Endothelial cell of umbilical vein (primary cell): ENCODE results near the gene PCP2. TPM values are rescaled to one million over a fixed set of nuclear protein-coding genes. Genes with fewer than 3 reads are reported as not detected.

Experiments
- BruUV-seq: library from RNA; stranded (reverse); fragments of 400-500 nt; replicated peaks from 2 replicates; lab custom pipeline; 2021; lab: Mats Ljungman, UMichigan
- CTCF ChIA-PET: fragments of 300-600, 350-600 bp; sonication (Branson Sonifier 250); formaldehyde crosslinking; loops from one replicate; lab custom pipeline; 2021; ENCODE audit warnings: antibody characterized with exemption, inconsistent platforms; lab: Charles Lee
- POLR2A ChIA-PET: fragments of 300-600, 350-600 bp; sonication (Branson Sonifier 250); formaldehyde crosslinking; loops from one replicate; lab custom pipeline; 2021; ENCODE audit warnings: antibody characterized with exemption, inconsistent platforms; lab: Charles Lee
- DNase-seq: peaks from one replicate; pipeline ENCODE4 v3.0.0-alpha.2; 2011; ENCODE audit warnings: low read depth, low spot score
- FAIRE-seq: peaks from 2 replicates; lab custom pipeline; 2011; peaks lifted over from hg19 to GRCh38; lab: Jason Lieb, UNC
- H2AFZ ChIP-seq: 2 replicates; pipeline ENCODE4 v1.6.0; 2012; ENCODE audit warnings: low read depth, low read length, control low read depth, inconsistent platforms
- H3K27ac ChIP-seq: 2 replicates; pipeline ENCODE4 v1.5.1; 2011; ENCODE audit warnings: low read depth, mild to moderate bottlenecking, control low read depth, low read length, moderate library complexity; ENCODE audit not compliant: insufficient read depth
- H3K27me3 ChIP-seq, 2 experiments: 2 replicates each; pipeline versions ENCODE4 v1.6.0 to v1.6.1; 2011; ENCODE audit warnings: low read length in 2 of 2, mixed read lengths in 1 of 2; ENCODE audit not compliant: control insufficient read depth in 2 of 2, insufficient read depth in 2 of 2
- H3K36me3 ChIP-seq, 2 experiments: 2 replicates in 1 of 2; 3 replicates in 1 of 2; pipeline ENCODE4 v1.5.1; 2011; ENCODE audit warnings: low read length in 2 of 2, mild to moderate bottlenecking in 1 of 2, moderate library complexity in 1 of 2; ENCODE audit not compliant: control insufficient read depth in 2 of 2, insufficient read depth in 2 of 2; ENCODE audit errors: extremely low read depth in 1 of 2
- H3K4me1 ChIP-seq: 3 replicates; pipeline ENCODE4 v1.5.1; 2011; ENCODE audit warnings: mild to moderate bottlenecking, low read length; ENCODE audit not compliant: control insufficient read depth, insufficient read depth; ENCODE audit errors: extremely low read depth
- H3K4me2 ChIP-seq: 2 replicates; pipeline ENCODE4 v1.6.1; 2011; ENCODE audit warnings: low read length, control low read depth, mixed read lengths; ENCODE audit not compliant: insufficient read depth
- H3K4me3 ChIP-seq, 3 experiments: fragments of 200-600 bp in 1 of 3; sonication (generic), shearing (Covaris generic) in 1 of 3; replicated peaks in 1 of 3; 2 replicates each; pipeline ENCODE4 v1.5.1; 2011 to 2016; ENCODE audit warnings: control low read depth in 3 of 3, low read length in 3 of 3, mild to moderate bottlenecking in 2 of 3, inconsistent platforms in 1 of 3, low read depth in 1 of 3, moderate library complexity in 1 of 3; ENCODE audit not compliant: insufficient read depth in 1 of 3
- H3K79me2 ChIP-seq: 2 replicates; pipeline ENCODE4 v1.6.0; 2012; ENCODE audit warnings: low read length, inconsistent platforms; ENCODE audit not compliant: control insufficient read depth, insufficient read depth
- H3K9ac ChIP-seq: replicated peaks from 2 replicates; pipeline ENCODE3; 2011; ENCODE audit warnings: low read length, control low read depth; ENCODE audit not compliant: insufficient read depth; ENCODE audit errors: extremely low read depth
- H3K9me1 ChIP-seq: replicated peaks from 3 replicates; pipeline ENCODE4 v1.6.0; 2011; ENCODE audit warnings: mild to moderate bottlenecking, low read length; ENCODE audit not compliant: control insufficient read depth, insufficient read depth; ENCODE audit errors: extremely low read depth
- H3K9me3 ChIP-seq: replicated peaks from 2 replicates; pipeline ENCODE4 v1.5.1; 2012; ENCODE audit warnings: low read length, inconsistent platforms; ENCODE audit not compliant: control insufficient read depth, insufficient read depth
- H4K20me1 ChIP-seq: replicated peaks from 2 replicates; pipeline ENCODE3; 2011; ENCODE audit warnings: mild to moderate bottlenecking, low read length; ENCODE audit not compliant: control insufficient read depth, insufficient read depth; ENCODE audit errors: extremely low read depth
- EZH2 ChIP-seq: IDR thresholded peaks from 2 replicates; pipeline ENCODE4 v1.6.1; 2012; ENCODE audit warnings: borderline replicate concordance, low read depth, mild to moderate bottlenecking, moderate library complexity, low read length, inconsistent platforms; ENCODE audit not compliant: severe bottlenecking
- FOS ChIP-seq: IDR thresholded peaks from 2 replicates; pipeline ENCODE4 v1.6.1; 2011; ENCODE audit warnings: mild to moderate bottlenecking, low read length, moderate library complexity, borderline replicate concordance; ENCODE audit not compliant: insufficient read depth
- GATA2 ChIP-seq: IDR thresholded peaks from 2 replicates; pipeline ENCODE4 v1.7.0; 2011; ENCODE audit warnings: low read depth, mild to moderate bottlenecking, moderate library complexity, mixed read lengths, low read length; ENCODE audit not compliant: insufficient read length, insufficient read depth
- JUN ChIP-seq: IDR thresholded peaks from 2 replicates; pipeline ENCODE4 v1.6.1; 2011; ENCODE audit warnings: borderline replicate concordance, low read depth; ENCODE audit not compliant: insufficient read length, insufficient read depth
- MYC ChIP-seq: IDR thresholded peaks from one replicate; pipeline ENCODE4 v1.6.1; 2011; ENCODE audit warnings: mild to moderate bottlenecking, low read depth, low read length
- POLR2A ChIP-seq: IDR thresholded peaks from 2 replicates; pipeline ENCODE4 v1.6.1; 2012; ENCODE audit warnings: low read depth, mild to moderate bottlenecking, control low read depth, low read length
- POLR2AphosphoS5 ChIP-seq: IDR thresholded peaks from 2 replicates; pipeline ENCODE4 v1.6.1; 2012; ENCODE audit warnings: low read depth, mild to moderate bottlenecking, control low read depth, low read length, moderate library complexity; ENCODE audit not compliant: insufficient read depth
- dilution Hi-C: fragments of 300-500 bp; cut with MboI; formaldehyde crosslinking; loops from one replicate; pipeline ENCODE4 v1.15.0; 2019; ENCODE audit warnings: low sequenced_read_pairs; ENCODE audit not compliant: extremely low pct_ligation_motif_present
- intact Hi-C: fragments of 100-400 bp; cut with micrococcal nuclease; formaldehyde crosslinking; loops from one replicate; pipeline ENCODE4 v1.10.0; 2022
- polyA plus RNA-seq, 4 experiments: library from polyadenylated mRNA; depleted of rRNA in 3 of 4; stranded (reverse) in 3 of 4; unstranded in 1 of 4; fragments of >200 nt; gene quantifications; 2 replicates each; pipeline versions ENCODE4 v1.2.1 to v1.2.3, GENCODE V29; 2011 to 2012; ENCODE audit warnings: missing spikeins in 1 of 4
- total RNA-seq: library from RNA; stranded (reverse); gene quantifications from 2 replicates; pipeline ENCODE4 v1.2.3, GENCODE V29; 2021
- TF ChIP-seq, protein P1 (sequence below): IDR thresholded peaks from 2 replicates; pipeline ENCODE4 v1.6.1; 2011; ENCODE audit not compliant: insufficient read depth, insufficient read length
- TF ChIP-seq, protein P2 (sequence below), 2 donors: IDR thresholded peaks; 1 replicate in 1 of 2; 2 replicates in 1 of 2; pipeline ENCODE4 v1.5.1; 2011; ENCODE audit warnings: low read length in 2 of 2, mild to moderate bottlenecking in 2 of 2, moderate library complexity in 2 of 2, control low read depth in 1 of 2, inconsistent platforms in 1 of 2, low read depth in 1 of 2; ENCODE audit not compliant: insufficient read depth in 1 of 2; ENCODE audit errors: extremely low read depth in 1 of 2

The PCP2 gene
- total and polyA plus RNA-seq, 2 donors (not counting 3 experiments of a cell fraction or from before 2014, with no cell fraction given): not detected

DNA sequence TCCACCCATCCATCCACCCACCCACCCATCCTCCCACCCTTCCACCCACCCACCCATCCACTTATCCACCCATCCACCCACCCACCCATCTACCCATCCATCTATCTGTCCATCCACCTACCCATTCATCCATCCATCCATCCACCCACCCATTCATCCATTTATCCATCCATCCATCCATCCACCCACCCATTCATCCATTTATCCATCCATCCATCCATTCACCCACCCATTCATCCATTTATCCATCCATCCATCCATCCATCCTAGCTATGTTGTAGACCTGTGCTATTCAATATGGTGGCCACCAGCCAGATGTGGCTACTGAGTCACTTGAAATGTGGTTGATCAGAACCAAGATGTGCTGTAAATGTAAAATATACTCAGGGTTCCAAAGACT is 32.8 kb downstream of the PCP2 start:
- Histone ChIP-seq H3K9ac (no peak overlapping the region), H3K27me3 (peaks cover 17% of the 10 kb centered on the region in 2 experiments), H4K20me1 (no peaks in the 10 kb centered on the region), H2AFZ (no peak overlapping the region), H3K27ac (no peak overlapping the region), H3K9me3 (no peaks in the 10 kb centered on the region), H3K4me1 (no peaks in the 10 kb centered on the region), H3K9me1 (no peaks in the 10 kb centered on the region), H3K4me3 (no peak overlapping the region), H3K4me2 (no peak overlapping the region), H3K36me3 (no peaks in the 10 kb centered on the region), H3K79me2 (no peaks in the 10 kb centered on the region)
- ChIA-PET CTCF (no interaction called here), POLR2A (no interaction called here)
- no TSS peak for BruUV-seq
- intact Hi-C loops (no loop called here), dilution Hi-C loops (no loop called here)
- FAIRE-seq (no peak), DNase-seq (no peak)
- TF ChIP-seq, protein P1, sequence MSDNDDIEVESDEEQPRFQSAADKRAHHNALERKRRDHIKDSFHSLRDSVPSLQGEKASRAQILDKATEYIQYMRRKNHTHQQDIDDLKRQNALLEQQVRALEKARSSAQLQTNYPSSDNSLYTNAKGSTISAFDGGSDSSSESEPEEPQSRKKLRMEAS: no peak
- no peak for TF ChIP-seq FOS
- no peak for TF ChIP-seq POLR2AphosphoS5
- TF ChIP-seq EZH2: no peak
- TF ChIP-seq POLR2A: no peak
- no peak for TF ChIP-seq GATA2
- TF ChIP-seq, protein P2, sequence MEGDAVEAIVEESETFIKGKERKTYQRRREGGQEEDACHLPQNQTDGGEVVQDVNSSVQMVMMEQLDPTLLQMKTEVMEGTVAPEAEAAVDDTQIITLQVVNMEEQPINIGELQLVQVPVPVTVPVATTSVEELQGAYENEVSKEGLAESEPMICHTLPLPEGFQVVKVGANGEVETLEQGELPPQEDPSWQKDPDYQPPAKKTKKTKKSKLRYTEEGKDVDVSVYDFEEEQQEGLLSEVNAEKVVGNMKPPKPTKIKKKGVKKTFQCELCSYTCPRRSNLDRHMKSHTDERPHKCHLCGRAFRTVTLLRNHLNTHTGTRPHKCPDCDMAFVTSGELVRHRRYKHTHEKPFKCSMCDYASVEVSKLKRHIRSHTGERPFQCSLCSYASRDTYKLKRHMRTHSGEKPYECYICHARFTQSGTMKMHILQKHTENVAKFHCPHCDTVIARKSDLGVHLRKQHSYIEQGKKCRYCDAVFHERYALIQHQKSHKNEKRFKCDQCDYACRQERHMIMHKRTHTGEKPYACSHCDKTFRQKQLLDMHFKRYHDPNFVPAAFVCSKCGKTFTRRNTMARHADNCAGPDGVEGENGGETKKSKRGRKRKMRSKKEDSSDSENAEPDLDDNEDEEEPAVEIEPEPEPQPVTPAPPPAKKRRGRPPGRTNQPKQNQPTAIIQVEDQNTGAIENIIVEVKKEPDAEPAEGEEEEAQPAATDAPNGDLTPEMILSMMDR (IDR thresholded peaks at IDR 0.05; ENCODE audit: extremely low read depth in 1 of 2, insufficient read depth in 1 of 2, low read depth in 1 of 2, low read length in 2 of 2): no peak
- TF ChIP-seq MYC: no peak
- TF ChIP-seq JUN: no peak
